ENCODE measurements around the gene PTPRB. TPM values are rescaled to one million over a fixed set of nuclear protein-coding genes. Genes with fewer than 3 reads are reported as not detected.

The PTPRB gene
- total RNA-seq, 3 donors from 2014 or later: 18.4 to 36.1 (median 33.6) TPM

- no peaks in the 10 kb centered on the region for H3K9me3 ChIP-seq
- no peak for DNase-seq (ENCODE audit: low spot score in 2 of 2)
- H3K27me3 ChIP-seq: no peaks in the 10 kb centered on the region
- H3K27ac ChIP-seq: no peak overlapping the region
- TF ChIP-seq POLR2AphosphoS5 (IDR thresholded peaks at IDR 0.05) (no peak), CTCF (IDR thresholded peaks at IDR 0.05) (no peak), POLR2A (IDR thresholded peaks at IDR 0.05) (no peak)
- intact Hi-C loops (cut with DNase I; ENCODE audit: low total_unique reads): no loop called here
- no peaks in the 10 kb centered on the region for H3K4me1 ChIP-seq
- no peaks in the 10 kb centered on the region for H3K36me3 ChIP-seq
- no peak overlapping the region for H3K4me3 ChIP-seq
Observed at GRCh38 chr12:70626180-70626579, 11.0 kb downstream of the PTPRB start.

GRCh38 chr12:70619471-70620152, 17.6 kb downstream of the PTPRB start:
- Histone ChIP-seq H3K36me3 (no peaks in the 10 kb centered on the region), H3K27me3 (no peaks in the 10 kb centered on the region), H3K4me1 (no peaks in the 10 kb centered on the region), H3K9me3 (no peaks in the 10 kb centered on the region), H3K4me3 (no peak overlapping the region), H3K27ac (no peak overlapping the region)
- intact Hi-C loops (cut with DNase I; ENCODE audit: low total_unique reads): no loop called here
- DNase-seq (ENCODE audit: low spot score in 2 of 2): no peak
- no peak for TF ChIP-seq POLR2A (IDR thresholded peaks at IDR 0.05)
- TF ChIP-seq POLR2AphosphoS5 (IDR thresholded peaks at IDR 0.05): no peak
- TF ChIP-seq CTCF (IDR thresholded peaks at IDR 0.05): no peak

- Histone ChIP-seq H3K27me3 (no peaks in the 10 kb centered on the region), H3K36me3 (no peaks in the 10 kb centered on the region), H3K4me1 (no peaks in the 10 kb centered on the region), H3K4me3 (no peak overlapping the region), H3K9me3 (no peaks in the 10 kb centered on the region), H3K27ac (no peak overlapping the region)
- TF ChIP-seq POLR2A (IDR thresholded peaks at IDR 0.05) (no peak), POLR2AphosphoS5 (IDR thresholded peaks at IDR 0.05) (no peak), CTCF (IDR thresholded peaks at IDR 0.05) (no peak)
- intact Hi-C loops (cut with DNase I; ENCODE audit: low total_unique reads): no loop called here
- no peak for DNase-seq (ENCODE audit: low spot score in 2 of 2)
Observed at GRCh38 chr12:70618371-70618770, 18.9 kb downstream of the PTPRB start.

GRCh38 chr12:70617450-70617849, 19.8 kb downstream of the PTPRB start:
- Histone ChIP-seq H3K9me3 (no peaks in the 10 kb centered on the region), H3K4me3 (no peak overlapping the region), H3K27ac (no peak overlapping the region), H3K4me1 (no peaks in the 10 kb centered on the region), H3K36me3 (no peaks in the 10 kb centered on the region), H3K27me3 (no peaks in the 10 kb centered on the region)
- DNase-seq (ENCODE audit: low spot score in 2 of 2): no peak
- TF ChIP-seq CTCF (IDR thresholded peaks at IDR 0.05) (no peak), POLR2AphosphoS5 (IDR thresholded peaks at IDR 0.05) (no peak), POLR2A (IDR thresholded peaks at IDR 0.05) (no peak)
- intact Hi-C loops (cut with DNase I; ENCODE audit: low total_unique reads): no loop called here

GRCh38 chr12:70615174-70615866, 21.9 kb downstream of the PTPRB start:
- Histone ChIP-seq H3K4me3 (no peak overlapping the region), H3K27ac (no peak overlapping the region), H3K9me3 (no peaks in the 10 kb centered on the region), H3K4me1 (no peaks in the 10 kb centered on the region), H3K27me3 (no peaks in the 10 kb centered on the region), H3K36me3 (no peaks in the 10 kb centered on the region)
- no peak for TF ChIP-seq CTCF (IDR thresholded peaks at IDR 0.05)
- TF ChIP-seq POLR2AphosphoS5 (IDR thresholded peaks at IDR 0.05): no peak
- intact Hi-C loops (cut with DNase I; ENCODE audit: low total_unique reads): no loop called here
- DNase-seq (ENCODE audit: low spot score in 2 of 2): no peak
